H1 (cell line): ENCODE measurements around the gene SCPEP1.

Source experiments
- NANOG ChIP-seq: IDR thresholded peaks from 2 replicates; pipeline ENCODE4 v1.6.1; 2011; ENCODE audit warnings: low read length, low read depth, mild to moderate bottlenecking, inconsistent platforms; ENCODE audit not compliant: insufficient read depth, poor library complexity, severe bottlenecking
- POLR2AphosphoS5 ChIP-seq: IDR thresholded peaks from 2 replicates; pipeline ENCODE4 v1.6.1; 2011; ENCODE audit warnings: low read depth, low read length
- POU5F1 ChIP-seq: IDR thresholded peaks from 2 replicates; pipeline ENCODE4 v1.6.1; 2011; ENCODE audit warnings: low read depth, mild to moderate bottlenecking, low read length, moderate library complexity
- TAF1 ChIP-seq: IDR thresholded peaks from 2 replicates; pipeline ENCODE4 v1.6.1; 2011; ENCODE audit warnings: mild to moderate bottlenecking, low read depth, low read length
- TCF12 ChIP-seq: IDR thresholded peaks from 2 replicates; pipeline ENCODE4 v1.6.1; 2011; ENCODE audit warnings: low read depth, mild to moderate bottlenecking, low read length
- TEAD4 ChIP-seq: IDR thresholded peaks from 2 replicates; pipeline ENCODE4 v1.6.1; 2012; ENCODE audit warnings: low read depth, low read length, inconsistent platforms, mixed read lengths

DNA sequence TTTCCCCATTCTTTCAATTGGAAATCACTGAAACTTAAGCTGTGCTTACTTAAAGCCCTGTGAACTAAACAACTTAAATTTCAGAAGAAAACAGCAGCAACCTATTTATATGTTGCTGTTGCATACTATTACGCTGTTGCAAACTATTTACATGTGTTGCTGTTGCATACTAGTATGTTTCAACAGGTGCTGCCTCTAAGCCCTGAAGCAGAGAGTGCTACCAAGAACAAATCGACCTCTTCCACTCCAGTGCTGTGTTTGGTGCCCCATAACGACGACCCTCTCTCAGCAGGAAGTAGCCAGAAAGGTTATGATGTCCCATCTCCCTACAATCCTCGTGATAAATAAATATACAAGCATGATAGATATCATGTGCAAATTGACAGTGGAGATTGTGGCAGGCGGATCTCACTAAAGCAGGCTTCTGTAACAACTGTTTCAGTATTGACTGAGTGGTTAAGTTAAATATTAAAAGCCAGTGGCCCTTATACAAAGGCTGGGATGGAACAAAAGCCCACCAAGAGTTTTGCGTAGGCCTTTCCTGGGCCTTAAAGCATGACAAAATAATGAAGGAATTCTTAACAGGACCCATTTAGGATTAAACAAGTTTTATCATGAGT is 5.7 kb upstream of the SCPEP1 start:
- TF ChIP-seq POU5F1 (no peak), POLR2AphosphoS5 (no peak), TCF12 (no peak), NANOG (no peak), TAF1 (no peak), TEAD4 (no peak)
